ENCODE measurements around the gene MAML2. TPM values are rescaled to one million over a fixed set of nuclear protein-coding genes. Genes with fewer than 3 reads are reported as not detected.

MAML2 gene
- total and polyA plus RNA-seq, 2 of the 8 experiments (the other 6 are each of a cell fraction or from before 2014, with no cell fraction given), result 3.8 to 6.6 TPM

GRCh38 chr11:96150609-96151008 lies 192.4 kb downstream of the MAML2 start:
- Histone ChIP-seq H3K4me3 (ENCODE audit: extremely low read depth in 1 of 4, insufficient read depth in 2 of 4, low read depth in 3 of 4, low read length in 4 of 4) (no peak overlapping the region), H2AK5ac (ENCODE audit: low read depth, low read length) (peak overlapping the region; percentile 59; the same call in 1 of the 2 replicates), H4K20me1 (replicated peaks in 1 of 2; ENCODE audit: control insufficient read depth in 1 of 2, insufficient read depth in 2 of 2, low read length in 2 of 2) (no peaks in the 10 kb centered on the region), H3K27me3 (replicated peaks in 1 of 4; ENCODE audit: control insufficient read depth in 3 of 4, extremely low read depth in 1 of 4, insufficient read depth in 3 of 4, low read length in 3 of 4) (no peaks in the 10 kb centered on the region), H3K4me2 (ENCODE audit: insufficient read depth in 1 of 2, low read depth in 2 of 2, low read length in 2 of 2) (no peak overlapping the region), H3K23ac (ENCODE audit: insufficient read length) (no peak overlapping the region), H3K79me2 (ENCODE audit: control insufficient read depth in 1 of 2, insufficient read depth in 2 of 2, low read length in 2 of 2) (no peaks in the 10 kb centered on the region), H3K18ac (ENCODE audit: extremely low read depth, low read length) (no peak overlapping the region), H3K36me3 (ENCODE audit: control insufficient read depth in 2 of 4, insufficient read depth in 4 of 4, low read length in 3 of 4) (no peaks in the 10 kb centered on the region), H3K9ac (replicated peaks in 1 of 4; ENCODE audit: extremely low read depth in 1 of 4, low read depth in 3 of 4, low read length in 3 of 4) (no peak overlapping the region; a peak in 1 of 7 replicates), H4K5ac (ENCODE audit: insufficient read length, low read depth, low read length) (no peak overlapping the region), H2BK120ac (replicated peaks; ENCODE audit: low read depth, low read length) (no peak overlapping the region), H3K79me1 (ENCODE audit: low read depth, low read length) (no peaks in the 10 kb centered on the region), H2BK20ac (ENCODE audit: low read length) (no peak overlapping the region), H2AFZ (ENCODE audit: low read length) (no peak overlapping the region), H2BK12ac (ENCODE audit: low read depth, low read length) (no peak overlapping the region), H4K91ac (replicated peaks; ENCODE audit: insufficient read length, low read length) (no peak overlapping the region), H3K4me1 (replicated peaks in 1 of 4; ENCODE audit: control insufficient read depth in 3 of 4, insufficient read depth in 4 of 4, low read length in 3 of 4) (peaks cover 0 to 10% (median 4%) of the 10 kb centered on the region in 4 experiments; a peak in 4 of 7 replicates), H3K27ac (ENCODE audit: low read depth, low read length) (no peak overlapping the region), H2BK5ac (ENCODE audit: low read depth, low read length) (no peak overlapping the region), H3K9me3 (ENCODE audit: insufficient read depth in 2 of 2, low read depth in 1 of 2, low read length in 1 of 2) (no peaks in the 10 kb centered on the region), H3K23me2 (ENCODE audit: low read depth, low read length) (no peaks in the 10 kb centered on the region), H2BK15ac (ENCODE audit: low read length) (no peak overlapping the region), H3K14ac (ENCODE audit: insufficient read length) (no peak overlapping the region), H3K4ac (replicated peaks; ENCODE audit: insufficient read length, low read depth, low read length) (no peak overlapping the region), H4K8ac (ENCODE audit: extremely low read depth, insufficient read depth, low read length) (no peak overlapping the region), H3K56ac (replicated peaks; ENCODE audit: insufficient read length, low read depth, low read length) (no peak overlapping the region)
- FAIRE-seq (no peak), DNase-seq (ENCODE audit: low read depth in 1 of 2, low spot score in 2 of 2) (no peak)
- ChIA-PET CTCF (ENCODE audit: partially characterized antibody) (interaction anchor here (0.6 to 1.0 kb wide), 2 partner anchors 43 to 96 kb away, joined by 3 to 4 read pairs; no protein-coding TSS in a partner anchor), POLR2A (ENCODE audit: partially characterized antibody) (no interaction called here)
- WGBS, 2 experiments (ENCODE audit: extremely low coverage in 1 of 2, insufficient coverage in 1 of 2, insufficient read length in 1 of 2, insufficient replicate concordance in 2 of 2, low coverage in 1 of 2, low lambda C conversion rate in 2 of 2, missing lambda C conversion rate in 1 of 2), result 95% methylated on average over 4 of the region's 4 CpGs; no CpG with 5 or more reads in 1 of the 2 experiments
- no peak for TF ChIP-seq ATF2 (IDR thresholded peaks at IDR 0.05; ENCODE audit: low read length)
- no peak for TF ChIP-seq SIN3A (conservative IDR thresholded peaks at IDR 0.05 in 1 of 2, IDR thresholded peaks at IDR 0.05 in 1 of 2; ENCODE audit: low read depth in 1 of 2, low read length in 2 of 2)
- TF ChIP-seq, protein P1, sequence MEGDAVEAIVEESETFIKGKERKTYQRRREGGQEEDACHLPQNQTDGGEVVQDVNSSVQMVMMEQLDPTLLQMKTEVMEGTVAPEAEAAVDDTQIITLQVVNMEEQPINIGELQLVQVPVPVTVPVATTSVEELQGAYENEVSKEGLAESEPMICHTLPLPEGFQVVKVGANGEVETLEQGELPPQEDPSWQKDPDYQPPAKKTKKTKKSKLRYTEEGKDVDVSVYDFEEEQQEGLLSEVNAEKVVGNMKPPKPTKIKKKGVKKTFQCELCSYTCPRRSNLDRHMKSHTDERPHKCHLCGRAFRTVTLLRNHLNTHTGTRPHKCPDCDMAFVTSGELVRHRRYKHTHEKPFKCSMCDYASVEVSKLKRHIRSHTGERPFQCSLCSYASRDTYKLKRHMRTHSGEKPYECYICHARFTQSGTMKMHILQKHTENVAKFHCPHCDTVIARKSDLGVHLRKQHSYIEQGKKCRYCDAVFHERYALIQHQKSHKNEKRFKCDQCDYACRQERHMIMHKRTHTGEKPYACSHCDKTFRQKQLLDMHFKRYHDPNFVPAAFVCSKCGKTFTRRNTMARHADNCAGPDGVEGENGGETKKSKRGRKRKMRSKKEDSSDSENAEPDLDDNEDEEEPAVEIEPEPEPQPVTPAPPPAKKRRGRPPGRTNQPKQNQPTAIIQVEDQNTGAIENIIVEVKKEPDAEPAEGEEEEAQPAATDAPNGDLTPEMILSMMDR (IDR thresholded peaks at IDR 0.05; ENCODE audit: control extremely low read depth in 1 of 3, insufficient read depth in 1 of 3, low read depth in 1 of 3, low read length in 3 of 3), result no peak
- TF ChIP-seq SRF (IDR thresholded peaks at IDR 0.05; ENCODE audit: low read depth, low read length), result no peak
- no peak for TF ChIP-seq GABPA (IDR thresholded peaks at IDR 0.05; ENCODE audit: borderline replicate concordance, insufficient read depth, low read length)
- no peak for TF ChIP-seq SP1 (IDR thresholded peaks at IDR 0.05; ENCODE audit: low read depth, low read length)
- TF ChIP-seq FOSL1 (IDR thresholded peaks at IDR 0.05; ENCODE audit: insufficient read depth, low read depth, low read length), result no peak
- no peak for TF ChIP-seq CBX8 (IDR thresholded peaks at IDR 0.05; ENCODE audit: borderline replicate concordance, low read depth, low read length)
- TF ChIP-seq CREB1 (IDR thresholded peaks at IDR 0.05), result no peak
- TF ChIP-seq GTF2F1 (IDR thresholded peaks at IDR 0.05; ENCODE audit: borderline replicate concordance, low read depth, low read length), result no peak
